NOMO-1 (cell line): ENCODE measurements around the gene REPS2.

Experiments used
- DNase-seq, 2 experiments: peaks; one replicate each; lab custom pipeline; 2025; ENCODE audit not compliant: unreplicated experiment in 2 of 2; lab: John Stamatoyannopoulos, UW

Gene REPS2

DNA sequence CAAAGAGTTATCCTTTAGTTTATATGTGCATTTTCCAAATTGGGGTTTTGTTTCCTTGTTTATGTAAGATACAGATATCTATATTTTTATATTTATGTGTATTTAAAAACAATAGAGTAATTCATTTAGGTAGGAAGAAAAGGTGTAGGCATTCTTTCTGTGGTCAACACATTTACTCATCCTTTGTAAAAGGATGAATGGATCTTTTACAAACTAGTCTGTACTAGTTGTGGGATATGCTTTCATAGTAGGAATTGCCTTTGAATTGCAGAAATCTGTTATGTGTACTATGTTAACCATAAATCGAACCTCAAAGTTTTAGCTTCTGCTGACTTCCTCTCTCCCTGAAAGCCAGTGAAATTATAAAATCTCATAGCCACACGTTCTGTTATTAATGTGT lies 128.5 kb downstream of the REPS2 start:
- DNase-seq, result no peak

DNA sequence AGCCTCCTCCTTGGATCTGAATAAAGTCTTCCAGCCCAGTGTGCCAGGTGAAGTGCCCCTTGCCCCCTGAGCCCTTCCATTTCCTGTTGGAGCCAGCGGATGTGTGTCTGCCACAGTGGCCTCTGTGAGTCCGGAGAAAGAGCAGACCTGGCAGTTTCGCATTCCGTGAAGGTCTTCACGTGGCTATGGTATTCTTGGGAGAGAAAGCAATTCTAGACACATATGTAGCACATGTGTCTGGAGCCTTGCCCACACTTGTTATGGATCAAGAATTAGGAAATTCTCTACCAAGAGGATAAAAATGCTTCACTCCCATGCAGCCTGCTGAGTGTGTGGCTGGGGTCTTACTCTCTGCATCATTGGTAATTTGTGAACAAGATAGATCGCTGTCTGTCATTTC lies 130.9 kb downstream of the REPS2 start:
- no peak for DNase-seq

DNA sequence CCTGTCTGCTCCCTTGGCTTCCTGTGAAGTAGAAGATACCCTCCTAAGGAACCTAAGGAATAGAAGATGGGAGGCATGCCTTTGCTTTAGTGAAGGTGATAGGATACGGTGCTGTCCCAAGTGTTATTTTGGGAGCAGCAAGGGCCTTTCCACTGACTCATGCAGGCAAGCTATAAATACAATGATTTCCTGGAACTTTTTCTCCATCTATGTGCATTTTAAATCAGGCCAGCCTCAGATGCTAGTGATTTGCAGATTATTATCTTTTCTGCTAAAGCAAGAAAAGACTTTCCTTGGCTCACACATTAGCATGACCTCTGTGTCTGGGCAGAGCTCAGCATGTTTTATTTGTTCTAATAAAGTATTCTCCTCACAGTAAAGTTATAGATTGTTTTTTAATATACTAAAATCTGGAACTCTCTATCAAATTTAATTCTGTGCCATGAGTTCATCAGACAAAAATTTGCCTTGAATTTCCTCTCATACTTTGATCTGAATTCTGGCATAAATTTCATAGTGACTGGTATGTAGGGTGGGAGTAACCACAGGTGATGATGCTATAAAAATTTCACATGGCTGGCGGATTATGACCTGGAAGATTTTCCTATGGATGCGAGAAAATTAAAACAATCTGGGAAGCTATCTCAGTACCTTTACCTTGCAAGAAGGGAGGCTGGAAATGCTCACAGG lies 131.7 kb downstream of the REPS2 start:
- DNase-seq, result no peak

DNA sequence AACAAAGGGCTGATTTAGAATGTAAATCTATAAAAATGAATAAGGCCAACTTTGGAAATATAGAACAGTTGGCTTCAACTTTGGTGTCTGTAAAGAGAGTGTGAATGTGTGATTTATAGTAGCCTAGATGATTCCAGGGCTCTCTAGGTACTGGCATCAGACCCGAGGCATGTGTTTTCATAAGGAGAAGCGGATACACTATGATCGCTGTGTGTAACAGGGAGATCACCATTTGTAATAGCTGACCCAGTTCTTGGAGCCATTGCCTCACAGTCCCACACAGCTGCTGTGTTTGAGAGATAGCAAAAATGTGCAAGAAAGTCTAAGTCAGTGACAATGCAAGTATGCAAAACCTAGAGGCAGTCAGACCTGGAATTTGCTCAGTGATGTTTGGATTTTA lies 135.1 kb downstream of the REPS2 start:
- no peak for DNase-seq

DNA sequence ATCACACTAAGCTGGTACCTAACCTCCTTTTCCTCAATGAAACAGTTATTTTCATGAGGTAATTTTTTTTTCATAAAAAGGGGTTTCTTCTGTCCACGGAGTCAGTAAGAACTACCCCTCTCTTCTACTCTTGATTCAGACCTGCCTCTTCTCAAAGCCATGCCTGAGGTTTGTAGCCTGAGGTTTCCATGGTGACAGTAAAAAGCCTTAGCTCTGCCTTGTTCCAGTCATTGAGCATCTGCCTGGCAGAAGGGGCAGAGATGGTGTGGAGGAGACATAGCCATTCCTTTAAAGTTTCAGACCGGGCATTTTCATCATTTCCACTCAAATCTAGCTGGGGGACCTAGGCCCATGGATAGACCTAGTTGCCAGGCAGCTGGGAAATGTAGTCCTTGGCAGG lies 135.5 kb downstream of the REPS2 start:
- DNase-seq, result no peak

DNA sequence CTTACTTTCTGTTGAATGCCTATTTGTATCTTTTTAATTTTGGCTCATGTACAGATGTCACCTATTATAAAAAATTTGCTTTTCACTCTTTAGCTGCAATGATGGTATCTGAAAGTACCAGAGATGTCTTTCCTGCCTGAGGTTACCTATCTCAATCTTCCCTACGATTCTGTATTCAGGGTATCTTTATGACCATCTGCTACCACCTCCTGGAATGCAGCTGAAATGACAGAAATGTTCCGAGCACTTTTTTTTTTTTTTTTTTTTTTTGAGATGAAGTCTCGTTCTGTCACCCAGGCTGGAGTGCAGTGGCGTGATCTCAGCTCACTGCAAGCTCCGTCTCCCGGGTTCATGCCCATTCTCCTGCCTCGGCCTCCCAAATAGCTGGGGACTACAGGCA lies 136.4 kb downstream of the REPS2 start:
- peak in 1 of 2 experiments; percentile 42 for DNase-seq

DNA sequence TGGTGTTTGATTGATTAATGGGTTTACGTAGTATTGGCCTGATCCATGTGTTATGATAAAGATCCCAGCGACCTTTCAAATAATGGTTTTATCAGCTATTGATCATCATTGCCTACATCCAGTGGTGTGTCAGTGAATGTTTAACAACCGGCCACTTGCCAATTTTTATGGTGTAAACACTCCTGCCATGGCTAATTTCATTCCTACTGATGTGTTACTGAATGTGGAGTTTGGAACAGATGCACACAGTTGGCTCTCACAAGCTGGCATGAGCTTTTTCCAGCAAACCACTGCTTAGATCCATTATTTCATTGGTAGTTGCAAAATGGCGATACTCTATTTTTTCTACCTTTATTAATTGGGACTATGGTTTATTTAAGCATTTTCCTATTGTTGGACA lies 139.9 kb downstream of the REPS2 start:
- no peak for DNase-seq

DNA sequence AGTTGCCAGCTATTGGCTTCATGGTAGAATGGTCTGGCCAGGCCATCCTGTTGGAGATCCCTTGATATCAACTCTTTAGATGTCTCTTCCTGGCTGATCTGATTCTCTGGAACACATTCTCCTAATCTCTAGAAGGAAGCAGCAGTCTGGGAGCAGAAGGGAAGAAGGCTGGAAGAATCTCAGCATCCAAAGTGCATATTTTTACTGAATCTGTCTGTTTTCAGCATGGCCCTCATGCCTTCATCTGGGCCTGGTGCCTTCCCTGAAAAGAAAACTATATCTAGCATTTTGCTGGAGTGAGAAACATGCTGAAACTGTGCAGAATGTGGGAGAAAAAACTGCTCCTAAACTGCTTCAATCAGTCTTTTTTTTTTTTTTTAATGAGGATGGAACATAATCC lies 148.7 kb downstream of the REPS2 start:
- no peak for DNase-seq

DNA sequence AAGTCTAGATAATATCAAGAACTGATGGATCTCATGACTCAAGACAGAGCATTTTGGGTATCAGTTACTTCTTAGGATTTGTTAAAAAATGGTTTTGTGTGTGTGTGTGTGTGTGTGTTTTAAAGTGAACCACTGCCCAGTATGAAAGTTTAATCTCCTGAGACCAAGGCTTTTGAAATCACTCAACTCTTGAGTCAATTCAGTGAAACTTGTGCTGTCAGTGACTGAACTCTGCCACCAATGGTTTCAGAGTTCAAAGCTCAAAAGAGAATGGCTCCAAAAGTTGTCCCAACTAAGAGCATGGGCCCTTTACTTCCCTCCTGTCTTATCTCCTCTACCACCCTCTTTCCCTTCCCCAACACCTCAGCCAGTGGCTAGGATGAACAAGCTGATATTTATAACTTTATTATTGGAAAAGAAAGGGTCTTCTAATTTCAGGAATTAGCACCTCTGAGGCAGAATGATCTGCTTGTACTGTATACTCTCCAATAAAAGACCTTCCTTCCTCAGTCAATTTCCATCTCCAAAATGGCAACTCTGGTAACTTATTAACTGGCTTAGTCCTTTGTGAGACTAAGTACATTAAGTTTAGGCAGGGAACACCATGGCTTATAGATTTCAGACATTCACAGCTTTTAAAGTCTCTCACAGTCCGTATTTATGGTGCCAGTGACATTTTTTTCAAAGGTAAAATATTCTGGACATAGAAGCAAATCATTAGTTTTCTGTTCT lies 152.2 kb downstream of the REPS2 start:
- DNase-seq, result no peak

DNA sequence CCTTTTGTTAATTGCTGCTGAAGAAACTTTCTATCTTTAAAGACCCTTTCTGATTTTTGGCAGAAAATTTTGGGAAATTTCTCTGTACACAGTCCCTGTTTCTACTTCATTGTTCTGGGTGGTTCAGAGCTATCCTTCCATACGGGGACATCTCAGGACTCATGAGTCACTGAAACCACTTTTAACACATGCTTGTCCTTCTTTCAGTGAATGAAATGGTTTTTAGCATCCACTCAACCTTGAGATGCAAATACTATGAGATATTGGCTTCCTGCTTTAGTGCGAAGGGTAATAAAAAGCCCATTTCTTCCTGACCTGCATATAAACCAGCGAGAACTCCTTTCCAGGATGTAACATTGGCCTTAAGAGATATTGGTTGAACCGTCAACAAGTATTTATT lies 158.0 kb downstream of the REPS2 start:
- DNase-seq, result no peak

DNA sequence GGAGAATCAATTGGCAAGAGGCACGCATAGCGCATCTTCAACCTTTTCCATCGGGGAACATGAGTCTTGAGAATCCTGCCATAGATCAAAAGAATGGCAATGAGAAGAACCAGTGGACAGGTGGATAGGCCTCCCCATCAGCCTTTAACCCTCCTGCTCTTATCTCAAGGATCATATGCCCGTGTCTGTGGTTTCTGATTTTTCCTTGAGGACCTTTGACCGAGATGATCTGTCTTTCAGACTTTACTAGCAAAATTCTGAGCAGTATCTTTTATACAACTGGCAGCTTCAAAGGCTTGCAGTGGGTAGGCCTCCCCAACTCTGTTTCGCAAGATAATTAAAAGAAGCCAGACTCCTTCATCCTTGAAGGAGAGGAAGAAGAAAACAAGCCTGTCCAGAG lies 174.4 kb downstream of the REPS2 start:
- no peak for DNase-seq

DNA sequence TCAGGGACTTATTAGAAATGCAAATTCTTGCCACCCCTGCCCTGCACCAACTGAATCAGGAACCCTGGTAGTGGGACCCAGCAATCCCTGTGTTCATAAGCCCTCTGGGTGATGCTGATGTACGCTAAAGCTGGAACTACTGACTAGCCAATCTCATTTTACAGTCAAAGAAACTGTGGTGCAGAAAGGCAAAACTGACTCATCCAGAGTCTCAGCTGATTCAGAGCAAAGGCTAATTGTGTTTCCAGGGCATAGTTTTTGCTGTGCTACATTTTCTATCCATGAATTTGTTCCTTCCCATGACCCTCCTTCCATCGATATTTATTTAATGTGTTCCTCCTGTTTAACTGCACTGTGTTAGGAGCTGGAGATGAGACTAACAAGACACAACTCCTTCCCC lies 207.5 kb downstream of the REPS2 start:
- no peak for DNase-seq

DNA sequence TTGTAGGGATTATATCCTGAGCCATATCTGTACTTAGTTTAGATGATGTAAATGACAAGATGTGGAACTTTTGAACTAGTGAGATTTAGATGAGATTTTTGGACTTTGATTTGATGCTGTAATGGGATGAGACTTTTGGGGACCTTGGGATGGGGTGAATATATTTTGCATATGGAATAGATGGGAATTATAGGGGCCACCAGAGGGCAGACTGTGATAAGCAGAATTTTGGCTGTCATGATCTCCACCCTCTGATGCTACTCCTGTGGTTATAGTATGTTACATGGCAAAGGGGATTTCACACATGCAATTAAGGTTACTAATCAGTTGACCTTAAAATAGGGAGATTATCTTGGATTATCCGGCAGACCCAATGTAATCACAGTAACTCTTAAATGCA lies 214.5 kb downstream of the REPS2 start:
- DNase-seq, result no peak

DNA sequence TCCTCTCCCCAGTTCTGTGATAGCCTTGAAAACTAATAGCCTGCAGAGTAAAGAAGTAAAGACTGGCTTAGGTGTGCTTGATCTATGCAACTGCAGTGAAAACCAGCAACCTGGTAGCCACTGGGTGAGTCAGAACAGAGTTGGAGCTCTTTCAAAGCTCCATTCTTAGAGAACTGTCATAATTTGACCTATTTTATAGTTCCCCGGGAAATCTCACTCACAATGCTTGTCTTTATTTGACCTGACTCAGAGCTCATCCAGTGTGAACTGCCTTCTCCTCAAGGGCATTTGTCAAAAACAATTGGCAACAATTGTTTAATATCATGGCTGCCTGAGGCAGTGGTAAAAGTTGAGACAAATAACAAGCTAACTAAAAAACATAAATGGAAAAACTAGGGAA lies 215.5 kb downstream of the REPS2 start:
- no peak for DNase-seq

DNA sequence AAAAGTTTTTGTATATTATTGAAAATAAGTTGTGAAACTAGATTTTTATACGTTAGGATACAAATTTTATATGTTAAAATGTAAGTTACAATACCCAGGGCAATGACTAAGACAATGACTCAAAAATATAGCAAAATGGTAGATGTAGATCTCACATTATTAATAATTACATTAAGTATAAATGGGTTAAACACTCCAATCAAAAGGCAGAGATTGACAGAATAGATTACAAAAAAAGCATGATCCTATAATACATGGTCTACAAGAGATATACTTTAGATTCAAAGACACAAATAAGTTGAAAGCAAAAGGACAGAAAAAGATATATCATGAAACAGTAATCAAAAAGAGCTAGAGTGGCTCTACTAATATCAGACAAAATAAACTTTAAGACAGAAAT lies 217.6 kb downstream of the REPS2 start:
- no peak for DNase-seq

DNA sequence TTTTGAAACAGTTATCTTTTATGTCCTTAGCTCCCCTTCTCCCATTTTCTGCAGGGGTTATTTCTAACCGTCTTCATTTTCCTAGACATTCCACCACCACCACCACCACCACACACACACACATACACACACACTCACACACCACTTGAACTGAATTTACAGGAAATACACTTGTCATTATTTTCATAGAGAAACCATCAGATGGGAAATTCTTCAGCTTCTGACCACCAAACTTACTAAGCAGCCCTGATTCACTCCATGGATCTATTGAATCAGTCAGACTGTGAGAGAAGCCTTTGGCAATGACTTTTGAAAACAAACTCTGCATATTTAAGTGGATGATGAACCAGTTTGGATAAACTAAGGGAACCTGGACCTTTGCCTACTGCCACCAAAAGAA lies 218.5 kb downstream of the REPS2 start:
- DNase-seq, result no peak

DNA sequence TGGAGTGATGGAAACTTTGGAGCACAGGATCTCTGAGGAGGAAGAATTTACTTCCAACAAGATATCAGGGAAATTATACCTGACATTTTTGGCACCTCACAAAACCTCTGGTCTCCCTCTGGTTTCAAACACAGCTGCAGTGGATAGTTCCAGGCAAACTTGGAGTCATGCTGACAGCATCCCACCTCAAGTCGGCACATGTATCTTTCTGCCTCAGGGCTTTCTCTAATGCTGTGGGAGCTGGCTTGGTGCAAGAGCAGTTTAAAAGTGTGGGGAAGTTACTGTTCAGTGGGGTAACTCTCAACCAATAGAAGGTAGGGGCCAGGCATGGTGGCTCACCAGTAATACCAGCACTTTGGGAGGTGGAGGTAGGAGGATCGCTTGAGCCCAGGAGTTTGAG lies 221.5 kb downstream of the REPS2 start:
- no peak for DNase-seq

DNA sequence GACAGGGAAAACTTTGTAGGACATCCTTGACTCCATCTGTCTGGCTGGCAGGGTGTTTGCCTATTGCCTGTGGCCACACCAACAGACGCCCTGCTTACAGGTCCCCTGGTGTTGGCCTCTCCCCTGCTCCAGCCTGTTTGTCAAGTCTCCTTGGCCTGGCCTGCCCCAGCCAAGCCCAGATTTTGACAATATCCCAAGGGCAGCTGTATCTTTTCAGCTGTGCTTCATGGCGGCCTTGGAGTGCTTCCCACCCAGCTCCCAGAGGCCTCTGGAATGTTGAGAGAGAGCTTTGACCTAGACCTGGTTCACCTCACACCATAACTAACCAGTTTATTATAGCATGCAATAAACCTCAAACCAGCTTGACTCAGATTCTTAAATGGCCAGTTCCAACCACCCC lies 224.5 kb downstream of the REPS2 start:
- DNase-seq, result no peak

DNA sequence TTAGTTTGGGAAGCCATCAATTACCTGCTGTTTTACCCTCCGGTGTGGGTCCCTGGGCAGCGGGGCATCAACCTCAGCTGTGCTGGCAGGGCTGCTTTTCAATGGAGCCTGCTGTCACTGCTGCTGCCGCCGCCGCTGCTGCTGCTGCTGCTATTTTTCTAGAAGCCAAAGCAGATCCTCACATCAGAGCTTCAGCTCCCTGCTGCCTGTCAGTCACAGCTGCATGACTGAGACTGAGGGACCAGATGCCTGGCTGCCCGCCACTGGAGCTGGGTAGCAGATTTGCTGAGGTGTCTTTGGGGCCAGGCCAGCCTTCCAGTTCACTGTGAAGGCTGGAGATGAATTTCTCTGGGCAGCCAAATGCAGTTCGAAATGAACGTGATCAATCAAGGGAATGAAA lies 228.2 kb downstream of the REPS2 start:
- DNase-seq, result no peak

DNA sequence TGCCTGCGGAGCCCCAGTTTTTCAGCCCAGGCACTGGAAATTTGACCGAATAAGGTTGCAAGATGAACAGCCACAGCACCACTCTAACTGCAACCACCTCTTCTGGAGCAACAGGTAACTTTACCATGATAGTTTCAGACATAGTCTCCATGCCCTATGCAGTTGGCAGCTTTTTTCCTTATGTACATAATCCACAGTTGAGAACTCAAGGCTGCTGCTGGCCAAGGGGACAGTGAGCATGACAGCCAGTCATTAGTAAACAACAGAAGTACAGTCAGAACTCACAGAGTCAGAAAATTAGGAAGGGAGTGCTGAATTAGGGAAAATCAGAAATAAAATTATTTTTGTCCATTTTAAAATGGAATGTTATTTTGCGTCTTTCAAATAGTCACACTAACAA lies 235.9 kb downstream of the REPS2 start:
- no peak for DNase-seq

DNA sequence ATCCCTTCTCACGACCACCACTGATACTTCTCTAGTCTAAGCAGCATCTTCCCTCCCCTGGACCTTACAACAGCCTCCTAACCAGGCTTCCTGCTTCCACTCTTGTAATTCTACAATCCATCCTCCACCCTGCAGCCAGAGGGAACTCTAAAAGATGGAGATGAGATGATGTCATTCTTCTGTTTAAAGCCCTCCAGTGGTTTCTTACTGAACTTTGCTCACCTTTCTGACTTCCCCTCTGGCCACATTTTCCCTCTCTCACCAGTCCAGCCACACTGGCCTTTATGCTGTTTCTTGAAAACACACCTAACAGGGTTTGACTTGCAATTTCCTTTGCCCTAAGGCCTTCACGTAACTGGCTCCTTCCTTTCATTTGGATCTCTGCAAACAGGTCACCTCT lies 237.1 kb downstream of the REPS2 start:
- no peak for DNase-seq

DNA sequence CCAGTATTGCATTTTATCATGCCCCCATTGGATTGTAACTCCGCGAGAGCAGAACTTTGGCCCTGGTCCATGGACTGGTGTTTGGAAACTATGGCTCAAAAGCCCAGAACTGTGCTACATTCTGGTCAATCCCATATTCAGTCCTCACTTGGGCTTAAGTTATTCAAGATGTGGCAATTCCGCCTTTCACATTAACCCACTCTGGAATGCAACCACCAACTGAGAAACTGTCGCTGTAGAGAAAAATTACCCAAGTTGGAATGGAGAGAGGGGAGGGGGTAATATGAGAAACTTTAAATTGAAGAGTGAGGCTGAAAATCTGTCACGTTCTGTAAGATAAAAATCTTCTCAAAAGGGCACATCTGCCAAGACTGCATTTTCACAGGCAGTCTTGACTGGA lies 239.0 kb downstream of the REPS2 start:
- no peak for DNase-seq
